K562 (cell line): ENCODE measurements around the gene HOXC10. TPM values are rescaled to one million over a fixed set of nuclear protein-coding genes. Genes with fewer than 3 reads are reported as not detected.

ENCODE experiments used
- ATF3 ChIP-seq, 2 experiments: fragments of 450-650 bp in 1 of 2; sonication (generic) in 1 of 2; formaldehyde crosslinking in 1 of 2; IDR thresholded peaks in 1 of 2; conservative IDR thresholded peaks in 1 of 2; 2 replicates each; pipeline versions ENCODE4 v1.6.1 to v1.8.1; 2016 to 2023; ENCODE audit warnings: mild to moderate bottlenecking in 2 of 2, moderate library complexity in 2 of 2, inconsistent platforms in 1 of 2, missing genetic modification reagents in 1 of 2
- CBX2 ChIP-seq: fragments of 200-600 bp; sonication (generic); IDR thresholded peaks from one replicate; pipeline ENCODE4 v1.6.1; 2012; ENCODE audit warnings: mild to moderate bottlenecking, low read length, inconsistent platforms; ENCODE audit not compliant: insufficient read depth, poor library complexity, severe bottlenecking
- CEBPG ChIP-seq, 3 experiments: fragments of 200-800 bp in 1 of 3; sonication (Bioruptor generic) in 1 of 3; sonication (generic) in 1 of 3; formaldehyde crosslinking in 1 of 3; IDR thresholded peaks in 2 of 3; conservative IDR thresholded peaks in 1 of 3; 2 replicates each; pipeline versions ENCODE4 v1.6.1 to v1.8.0; 2016 to 2022; ENCODE audit warnings: missing compliant biosample characterization in 2 of 3, missing genetic modification characterization in 2 of 3, mild to moderate bottlenecking in 1 of 3, missing genetic modification reagents in 1 of 3
- CREM ChIP-seq: IDR thresholded peaks from 2 replicates; pipeline ENCODE4 v1.6.1; 2014; ENCODE audit warnings: antibody characterized with exemption, low read depth
- FOXA3 ChIP-seq, 2 experiments: fragments of 450-650 bp in 1 of 2; sonication (generic) in 1 of 2; formaldehyde crosslinking; IDR thresholded peaks in 1 of 2; conservative IDR thresholded peaks in 1 of 2; 2 replicates each; pipeline versions ENCODE4 v1.4.0 to v1.8.0; 2020 to 2022; ENCODE audit warnings: mild to moderate bottlenecking in 2 of 2, missing genetic modification reagents in 1 of 2
- HDGF ChIP-seq: fragments of 450-650 bp; IDR thresholded peaks from 2 replicates; pipeline ENCODE4 v1.6.1; 2016
- HOXB6 ChIP-seq: fragments of 250-450 bp; sonication (Bioruptor Pico); IDR thresholded peaks from 2 replicates; pipeline ENCODE4 v1.5.1; 2022; ENCODE audit warnings: mild to moderate bottlenecking, borderline replicate concordance
- JUN ChIP-seq, 2 experiments: sonication (generic) in 1 of 2; formaldehyde crosslinking in 1 of 2; IDR thresholded peaks; 2 replicates each; pipeline versions ENCODE4 v1.6.1 to v1.8.0; 2012 to 2022; ENCODE audit warnings: borderline replicate concordance in 2 of 2, mild to moderate bottlenecking in 2 of 2, improper control_type of control experiment in 1 of 2, low read depth in 1 of 2, low read length in 1 of 2, missing genetic modification reagents in 1 of 2
- MXD1 ChIP-seq: fragments of 250-450 bp; sonication (Bioruptor Pico); IDR thresholded peaks from 2 replicates; pipeline ENCODE4 v1.8.0; 2021; ENCODE audit warnings: borderline replicate concordance, mild to moderate bottlenecking, moderate library complexity; ENCODE audit not compliant: poor library complexity, severe bottlenecking
- PBX2 ChIP-seq, 2 experiments: IDR thresholded peaks in 1 of 2; conservative IDR thresholded peaks in 1 of 2; 2 replicates each; pipeline ENCODE4 v1.6.1; 2016; ENCODE audit warnings: low read depth in 2 of 2, mild to moderate bottlenecking in 1 of 2, missing compliant biosample characterization in 1 of 2, missing genetic modification characterization in 1 of 2, moderate library complexity in 1 of 2
- PHF20 ChIP-seq: fragments of 450-650 bp; IDR thresholded peaks from 2 replicates; pipeline ENCODE4 v1.6.1; 2018; ENCODE audit not compliant: partially characterized antibody
- RAD21 ChIP-seq, 2 experiments: fragments of 250-450 bp in 1 of 2; fragments of 450-650 bp in 1 of 2; sonication (Bioruptor Pico) in 1 of 2; formaldehyde crosslinking in 1 of 2; IDR thresholded peaks in 1 of 2; conservative IDR thresholded peaks in 1 of 2; 2 replicates each; pipeline versions ENCODE4 v1.4.0 to v1.8.0; 2020 to 2022; ENCODE audit warnings: mild to moderate bottlenecking in 2 of 2, moderate library complexity in 1 of 2
- RBFOX2 ChIP-seq: fragments of 200-400 bp; formaldehyde crosslinking; IDR thresholded peaks from 2 replicates; pipeline ENCODE4 v1.6.1; 2017; ENCODE audit warnings: low read depth, mild to moderate bottlenecking, low read length, moderate library complexity
- RBM25 ChIP-seq: fragments of 200-400 bp; formaldehyde crosslinking; IDR thresholded peaks from 2 replicates; pipeline ENCODE4 v1.6.1; 2018; ENCODE audit warnings: low read length, low read depth, moderate library complexity; ENCODE audit not compliant: severe bottlenecking
- SREBF2 ChIP-seq: sonication (generic); formaldehyde crosslinking; IDR thresholded peaks from 2 replicates; pipeline ENCODE4 v1.4.0; 2020; ENCODE audit warnings: mild to moderate bottlenecking, missing genetic modification reagents
- SRF ChIP-seq, 2 experiments: fragments of 250-450, 450-650 bp in 1 of 2; sonication (Bioruptor Pico) in 1 of 2; sonication (generic) in 1 of 2; formaldehyde crosslinking; IDR thresholded peaks; 2 replicates each; pipeline versions ENCODE4 v1.5.0 to v1.5.1; 2020 to 2022; ENCODE audit warnings: mild to moderate bottlenecking in 1 of 2, missing genetic modification reagents in 1 of 2
- SRSF9 ChIP-seq: fragments of 200-400 bp; formaldehyde crosslinking; IDR thresholded peaks from 2 replicates; pipeline ENCODE4 v1.6.1; 2017; ENCODE audit warnings: low read depth, low read length, borderline replicate concordance
- TAL1 ChIP-seq: fragments of 450-650 bp; IDR thresholded peaks from 2 replicates; pipeline ENCODE4 v1.6.1; 2016; ENCODE audit warnings: mild to moderate bottlenecking
- ZBTB26 ChIP-seq: fragments of 450-650 bp; formaldehyde crosslinking; IDR thresholded peaks from 2 replicates; pipeline ENCODE4 v1.4.0; 2022; ENCODE audit warnings: missing genetic modification characterization
- ZNF212 ChIP-seq: fragments of 450-650 bp; formaldehyde crosslinking; IDR thresholded peaks from 2 replicates; pipeline ENCODE4 v1.4.0; 2020; ENCODE audit warnings: mild to moderate bottlenecking
- polyA plus RNA-seq, 8 experiments: library from polyadenylated mRNA; depleted of rRNA in 4 of 8; stranded (reverse) in 5 of 8; unstranded in 3 of 8; fragments of >200 nt; fragmentation: Nextera tagmentation in 2 of 8; fragmentation: Illumina TruSeq in 1 of 8; extraction: Ambion mirVana in 2 of 8; extraction: Trizol in 1 of 8; gene quantifications; 2 replicates each; pipeline versions ENCODE4 v1.2.1 to v1.2.3, GENCODE V29; 2011 to 2014; ENCODE audit warnings: inconsistent platforms in 1 of 8, missing spikeins in 1 of 8
- total RNA-seq, 7 experiments: library from RNA; depleted of rRNA in 6 of 7; stranded (reverse); fragments of >200 nt in 6 of 7; fragmentation: Illumina TruSeq in 2 of 7; extraction: Trizol in 2 of 7; gene quantifications; 2 replicates each; pipeline versions ENCODE4 v1.2.1 to v1.2.3, GENCODE V29; 2011 to 2021; ENCODE audit warnings: low replicate concordance in 1 of 7

The HOXC10 gene
- total and polyA plus RNA-seq, 9 of the 15 experiments (the other 6 are each of a cell fraction or from before 2014, with no cell fraction given), result 0.13 to 0.77 (median 0.35) TPM; not detected in 2

GRCh38 chr12:54018468-54018984, 33.6 kb downstream of the HOXC10 start (continued):
- no peak for TF ChIP-seq JUN (IDR thresholded peaks at IDR 0.05; ENCODE audit: borderline replicate concordance, low read depth, low read length)
- no peak for TF ChIP-seq JUN (CRISPR knock-in tag; IDR thresholded peaks at IDR 0.05; ENCODE audit: borderline replicate concordance)
- TF ChIP-seq RBFOX2, result peak; percentile 51
- TF ChIP-seq HOXB6 (CRISPR knock-in tag), result no peak
- TF ChIP-seq CEBPG (CRISPR knock-in tag; IDR thresholded peaks at IDR 0.05), result no peak
- TF ChIP-seq CEBPG (tag; conservative IDR thresholded peaks at IDR 0.05 in 1 of 2, IDR thresholded peaks at IDR 0.05 in 1 of 2), result no peak
- no peak for TF ChIP-seq PBX2 (CRISPR knock-in tag; IDR thresholded peaks at IDR 0.05; ENCODE audit: low read depth)
- TF ChIP-seq PBX2 (tag; conservative IDR thresholded peaks at IDR 0.05; ENCODE audit: low read depth), result no peak
- no peak for TF ChIP-seq SREBF2 (CRISPR knock-in tag)
- no peak for TF ChIP-seq PHF20
- no peak for TF ChIP-seq SRSF9
- no peak for TF ChIP-seq FOXA3 (CRISPR knock-in tag; conservative IDR thresholded peaks at IDR 0.05 in 1 of 2, IDR thresholded peaks at IDR 0.05 in 1 of 2)
- TF ChIP-seq MXD1 (CRISPR knock-in tag), result no peak
- no peak for TF ChIP-seq ZBTB26 (CRISPR knock-in tag)
- TF ChIP-seq ATF3 (IDR thresholded peaks at IDR 0.05), result no peak
- TF ChIP-seq ATF3 (CRISPR knock-in tag; conservative IDR thresholded peaks at IDR 0.05), result no peak
- no peak for TF ChIP-seq SRF (CRISPR knock-in tag; IDR thresholded peaks at IDR 0.05)
- no peak for TF ChIP-seq RAD21 (CRISPR knock-in tag; conservative IDR thresholded peaks at IDR 0.05 in 1 of 2, IDR thresholded peaks at IDR 0.05 in 1 of 2)
- TF ChIP-seq HDGF, result no peak
- no peak for TF ChIP-seq CBX2
- TF ChIP-seq ZNF212 (CRISPR knock-in tag), result no peak
- TF ChIP-seq CREM, result peak; percentile 58; the same call in 1 of the 2 replicates
- TF ChIP-seq TAL1, result no peak
- TF ChIP-seq RBM25, result no peak
